NCI-H2227 (cell line): ENCODE measurements around the gene VEGFA.

Experiments
- DNase-seq: peaks from one replicate; lab custom pipeline; 2025; ENCODE audit not compliant: unreplicated experiment; lab: John Stamatoyannopoulos, UW

The VEGFA gene

GRCh38 chr6:43738877-43739641 lies 31.0 kb upstream of the VEGFA start:
- no peak for DNase-seq

- no peak for DNase-seq
Measured at GRCh38 chr6:43739642-43740091, 30.3 kb upstream of the VEGFA start.

- no peak for DNase-seq
Measured at GRCh38 chr6:43740321-43740960, 29.6 kb upstream of the VEGFA start.

GRCh38 chr6:43740961-43741764 lies 28.8 kb upstream of the VEGFA start:
- no peak for DNase-seq

- DNase-seq = no peak
Measured at GRCh38 chr6:43741829-43742228, 28.2 kb upstream of the VEGFA start.

GRCh38 chr6:43742285-43742684 lies 27.7 kb upstream of the VEGFA start:
- no peak for DNase-seq

GRCh38 chr6:43742931-43743632 lies 26.9 kb upstream of the VEGFA start:
- no peak for DNase-seq

- no peak for DNase-seq
Measured at GRCh38 chr6:43743682-43744381, 26.2 kb upstream of the VEGFA start.

GRCh38 chr6:43744491-43744890 lies 25.5 kb upstream of the VEGFA start:
- DNase-seq = no peak

GRCh38 chr6:43744931-43745727 lies 24.9 kb upstream of the VEGFA start:
- no peak for DNase-seq

- no peak for DNase-seq
Measured at GRCh38 chr6:43746071-43746470, 23.9 kb upstream of the VEGFA start.

- DNase-seq = no peak
Measured at GRCh38 chr6:43746613-43747102, 23.4 kb upstream of the VEGFA start.

GRCh38 chr6:43747784-43748183 lies 22.2 kb upstream of the VEGFA start:
- DNase-seq = no peak

GRCh38 chr6:43748765-43749164 lies 21.2 kb upstream of the VEGFA start:
- no peak for DNase-seq

GRCh38 chr6:43749461-43749860 lies 20.6 kb upstream of the VEGFA start:
- DNase-seq = no peak

- no peak for DNase-seq
Measured at GRCh38 chr6:43750622-43751021, 19.4 kb upstream of the VEGFA start.

- DNase-seq = no peak
Measured at GRCh38 chr6:43753570-43754183, 16.3 kb upstream of the VEGFA start.

- DNase-seq = no peak
Measured at GRCh38 chr6:43757966-43758616, 11.9 kb upstream of the VEGFA start.

GRCh38 chr6:43758617-43759050 lies 11.4 kb upstream of the VEGFA start:
- DNase-seq = no peak
